ENCODE results near the gene SLC4A7. TPM values are rescaled to one million over a fixed set of nuclear protein-coding genes. Genes with fewer than 3 reads are reported as not detected.
"Not testable (repeated sequence)": the region's sequence is repeated elsewhere in the genome, so short reads cannot be mapped to it uniquely, and the experiment has no call there.

Gene SLC4A7
- total RNA-seq, 1 donor from 2014 or later = 438 TPM

- no peak for DNase-seq
Observed at GRCh38 chr3:27486336-27486735, 2.2 kb upstream of the SLC4A7 start.

- DNase-seq = no peak
Observed at GRCh38 chr3:27485866-27486265, 1.7 kb upstream of the SLC4A7 start.

GRCh38 chr3:27483117-27484014, 818 bp downstream of the SLC4A7 start:
- DNase-seq = peak; percentile 46

- DNase-seq = no peak
Observed at GRCh38 chr3:27479806-27480543, 4.2 kb downstream of the SLC4A7 start.

GRCh38 chr3:27471923-27472550, 12.1 kb downstream of the SLC4A7 start:
- no peak for DNase-seq

GRCh38 chr3:27468283-27468886, 15.8 kb downstream of the SLC4A7 start:
- no peak for DNase-seq

GRCh38 chr3:27467545-27467944, 16.6 kb downstream of the SLC4A7 start:
- no peak for DNase-seq

- no peak for DNase-seq
Observed at GRCh38 chr3:27464646-27465045, 19.5 kb downstream of the SLC4A7 start.

GRCh38 chr3:27462228-27462627, 22.0 kb downstream of the SLC4A7 start:
- no peak for DNase-seq

GRCh38 chr3:27458929-27459328, 25.3 kb downstream of the SLC4A7 start:
- no peak for DNase-seq

GRCh38 chr3:27456554-27456953, 27.6 kb downstream of the SLC4A7 start:
- DNase-seq = no peak

GRCh38 chr3:27454914-27455313, 29.3 kb downstream of the SLC4A7 start:
- no peak for DNase-seq

- DNase-seq = no peak
Observed at GRCh38 chr3:27454461-27454860, 29.7 kb downstream of the SLC4A7 start.

GRCh38 chr3:27452368-27453090, 31.7 kb downstream of the SLC4A7 start:
- DNase-seq = no peak

GRCh38 chr3:27451842-27452241, 32.3 kb downstream of the SLC4A7 start:
- DNase-seq = no peak

GRCh38 chr3:27451251-27451650, 32.9 kb downstream of the SLC4A7 start:
- DNase-seq = no peak

GRCh38 chr3:27449530-27450150, 34.5 kb downstream of the SLC4A7 start:
- no peak for DNase-seq

- DNase-seq = not testable (repeated sequence)
Observed at GRCh38 chr3:27442995-27443394, 41.2 kb downstream of the SLC4A7 start.

- DNase-seq = not testable (repeated sequence)
Observed at GRCh38 chr3:27438352-27438751, 45.8 kb downstream of the SLC4A7 start.

- DNase-seq = peak; percentile 7
Observed at GRCh38 chr3:27431116-27431515, 53.1 kb downstream of the SLC4A7 start.

GRCh38 chr3:27429909-27430308, 54.3 kb downstream of the SLC4A7 start:
- DNase-seq = no peak

Measured in occipital lobe (tissue), 2 donors.